Prostate gland (tissue), 2 donors: Measurements from ENCODE around the gene PNMA8C.

Experiments
- POLR2A ChIP-seq: fragments of 450-650 bp; IDR thresholded peaks from one replicate; pipeline ENCODE4 v1.6.1; 2016; ENCODE audit warnings: antibody characterized with exemption, mild to moderate bottlenecking
- POLR2AphosphoS5 ChIP-seq: sonication (generic); formaldehyde crosslinking; IDR thresholded peaks from one replicate; pipeline ENCODE4 v1.6.1; 2017; ENCODE audit warnings: antibody characterized with exemption
- TF ChIP-seq, protein P1 (sequence below), 4 experiments: fragments of 200-600 bp in 2 of 4; fragments of 450-650 bp in 2 of 4; sonication (generic) in 2 of 4; IDR thresholded peaks; 1 replicate in 3 of 4; 2 replicates in 1 of 4; pipeline ENCODE4 v1.5.1; 2016 to 2019; ENCODE audit warnings: antibody characterized with exemption in 4 of 4, mild to moderate bottlenecking in 2 of 4, moderate library complexity in 2 of 4

DNA sequence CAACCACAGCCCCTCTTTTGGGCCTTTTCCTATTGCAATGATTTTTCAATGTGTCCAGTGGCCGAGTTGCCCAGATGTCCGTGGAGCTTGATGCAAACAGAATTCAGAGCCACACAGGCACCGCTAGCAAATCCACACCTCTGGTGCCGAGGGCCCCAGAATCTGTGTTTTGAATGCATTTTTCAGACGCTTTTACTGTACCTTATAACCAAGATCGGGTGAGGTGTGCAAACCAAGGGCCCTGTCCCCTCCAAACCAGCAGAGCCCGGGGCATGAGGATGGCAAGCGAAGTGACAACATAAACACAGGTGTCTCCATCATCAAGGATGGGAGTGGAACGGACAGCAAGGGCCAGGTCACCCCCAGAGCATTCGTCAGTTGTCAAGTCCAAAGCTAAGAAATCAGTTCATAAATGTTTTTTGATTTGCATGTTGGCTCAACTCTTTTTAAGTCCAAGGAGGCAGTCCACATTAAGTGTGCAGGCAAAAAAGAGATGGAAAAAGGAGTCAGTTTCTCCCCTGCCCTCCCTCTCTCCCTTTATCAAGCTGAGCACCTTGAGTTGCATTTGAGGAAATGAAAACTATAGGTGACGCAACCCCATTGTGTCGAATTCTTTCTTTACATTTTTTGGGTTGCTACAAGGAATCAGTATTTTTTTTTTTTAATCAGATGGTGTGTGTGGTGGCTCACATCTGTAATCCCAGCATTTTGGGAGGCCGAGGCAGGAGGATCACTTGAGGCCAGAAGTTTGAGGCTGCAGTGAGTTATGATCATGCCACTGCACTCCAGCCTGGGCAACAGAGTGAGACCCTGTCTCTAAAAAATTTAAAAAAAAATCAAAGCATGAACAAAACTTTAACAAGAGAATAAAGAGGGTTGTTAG, 18.3 kb downstream of the PNMA8C start:
- TF ChIP-seq POLR2A (no peak), POLR2AphosphoS5 (no peak)
- TF ChIP-seq, protein P1, sequence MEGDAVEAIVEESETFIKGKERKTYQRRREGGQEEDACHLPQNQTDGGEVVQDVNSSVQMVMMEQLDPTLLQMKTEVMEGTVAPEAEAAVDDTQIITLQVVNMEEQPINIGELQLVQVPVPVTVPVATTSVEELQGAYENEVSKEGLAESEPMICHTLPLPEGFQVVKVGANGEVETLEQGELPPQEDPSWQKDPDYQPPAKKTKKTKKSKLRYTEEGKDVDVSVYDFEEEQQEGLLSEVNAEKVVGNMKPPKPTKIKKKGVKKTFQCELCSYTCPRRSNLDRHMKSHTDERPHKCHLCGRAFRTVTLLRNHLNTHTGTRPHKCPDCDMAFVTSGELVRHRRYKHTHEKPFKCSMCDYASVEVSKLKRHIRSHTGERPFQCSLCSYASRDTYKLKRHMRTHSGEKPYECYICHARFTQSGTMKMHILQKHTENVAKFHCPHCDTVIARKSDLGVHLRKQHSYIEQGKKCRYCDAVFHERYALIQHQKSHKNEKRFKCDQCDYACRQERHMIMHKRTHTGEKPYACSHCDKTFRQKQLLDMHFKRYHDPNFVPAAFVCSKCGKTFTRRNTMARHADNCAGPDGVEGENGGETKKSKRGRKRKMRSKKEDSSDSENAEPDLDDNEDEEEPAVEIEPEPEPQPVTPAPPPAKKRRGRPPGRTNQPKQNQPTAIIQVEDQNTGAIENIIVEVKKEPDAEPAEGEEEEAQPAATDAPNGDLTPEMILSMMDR (IDR thresholded peaks at IDR 0.05), result no peak
